GM19455 (cell line): ENCODE measurements around the gene ATF7IP2.

Source experiments
- ATAC-seq: cut with Tn5 transposase; IDR thresholded peaks from one replicate; pipeline ENCODE4 v1.9.1; 2021; ENCODE audit not compliant: unreplicated experiment

ATF7IP2 gene

GRCh38 chr16:10509534-10510025, 123.7 kb downstream of the ATF7IP2 start:
- peak; percentile 73 for ATAC-seq

- no peak for ATAC-seq
Observed at GRCh38 chr16:10510279-10510678, 124.4 kb downstream of the ATF7IP2 start.

GRCh38 chr16:10511829-10512228, 126.0 kb downstream of the ATF7IP2 start:
- no peak for ATAC-seq

GRCh38 chr16:10514369-10515055, 128.7 kb downstream of the ATF7IP2 start:
- no peak for ATAC-seq

- no peak for ATAC-seq
Observed at GRCh38 chr16:10517868-10518267, 132.0 kb downstream of the ATF7IP2 start.

GRCh38 chr16:10518479-10519041, 132.7 kb downstream of the ATF7IP2 start:
- no peak for ATAC-seq

GRCh38 chr16:10519297-10519696, 133.4 kb downstream of the ATF7IP2 start:
- no peak for ATAC-seq

- no peak for ATAC-seq
Observed at GRCh38 chr16:10519929-10520868, 134.3 kb downstream of the ATF7IP2 start.

GRCh38 chr16:10520869-10521578, 135.2 kb downstream of the ATF7IP2 start:
- no peak for ATAC-seq

- ATAC-seq = no peak
Observed at GRCh38 chr16:10521681-10522274, 135.9 kb downstream of the ATF7IP2 start.

- ATAC-seq = no peak
Observed at GRCh38 chr16:10522966-10523365, 137.1 kb downstream of the ATF7IP2 start.

GRCh38 chr16:10525214-10525825, 139.5 kb downstream of the ATF7IP2 start:
- no peak for ATAC-seq

GRCh38 chr16:10526962-10527361, 141.1 kb downstream of the ATF7IP2 start:
- ATAC-seq = no peak

GRCh38 chr16:10528635-10529034, 142.8 kb downstream of the ATF7IP2 start:
- ATAC-seq = no peak

GRCh38 chr16:10529895-10530669, 144.2 kb downstream of the ATF7IP2 start:
- ATAC-seq = no peak

- no peak for ATAC-seq
Observed at GRCh38 chr16:10530685-10531084, 144.8 kb downstream of the ATF7IP2 start.

- no peak for ATAC-seq
Observed at GRCh38 chr16:10531582-10531981, 145.7 kb downstream of the ATF7IP2 start.
